IMR-90 (cell line): ENCODE measurements around the gene DNAJC25. TPM values are rescaled to one million over a fixed set of nuclear protein-coding genes. Genes with fewer than 3 reads are reported as not detected.

Source experiments
- ATAC-seq: fragments of 200-7000 bp; cut with Tn5 transposase; 2 replicates; pipeline ENCODE4 v1.9.1; 2020; ENCODE audit warnings: low read depth, mild to moderate bottlenecking, moderate library complexity
- BruUV-seq: library from RNA; stranded (reverse); fragments of 400-500 nt; replicated peaks from 2 replicates; lab custom pipeline; 2021; lab: Mats Ljungman, UMichigan
- CTCF ChIA-PET: fragments of 300-600 bp; formaldehyde crosslinking; extraction: SDS; loops from one replicate; lab custom pipeline; 2021; ENCODE audit warnings: antibody characterized with exemption; lab: Yijun Ruan, JAX
- POLR2A ChIA-PET: fragments of 300-600 bp; sonication (Branson Sonifier 250); formaldehyde crosslinking; loops from one replicate; lab custom pipeline; 2022; ENCODE audit warnings: antibody characterized with exemption; ENCODE audit not compliant: unreplicated experiment; lab: Charles Lee
- DNase-seq: peaks from one replicate; pipeline ENCODE4 v3.0.0; 2013
- H2AFZ ChIP-seq: replicated peaks from 2 replicates; pipeline ENCODE3; 2013; ENCODE audit warnings: low read length, mild to moderate bottlenecking; ENCODE audit not compliant: poor library complexity
- H2AK5ac ChIP-seq: 2 replicates; pipeline ENCODE4 v1.6.1; 2013; ENCODE audit warnings: low read depth, low read length, inconsistent platforms
- H2AK9ac ChIP-seq: replicated peaks from 2 replicates; pipeline ENCODE3; 2013; ENCODE audit warnings: mild to moderate bottlenecking, low read depth, low read length, moderate library complexity; ENCODE audit not compliant: poor library complexity
- H2BK120ac ChIP-seq: 2 replicates; pipeline ENCODE4 v1.6.1; 2013; ENCODE audit warnings: low read depth, low read length, inconsistent platforms
- H2BK15ac ChIP-seq: 3 replicates; pipeline ENCODE4 v1.6.1; 2013; ENCODE audit warnings: low read depth, low read length, inconsistent platforms
- H2BK20ac ChIP-seq: 2 replicates; pipeline ENCODE4 v1.6.1; 2013; ENCODE audit warnings: low read depth, mild to moderate bottlenecking, inconsistent platforms, low read length, moderate library complexity
- H2BK5ac ChIP-seq: 2 replicates; pipeline ENCODE4 v1.6.1; 2013; ENCODE audit warnings: mild to moderate bottlenecking, low read depth, low read length, inconsistent platforms; ENCODE audit not compliant: poor library complexity, severe bottlenecking
- H3K14ac ChIP-seq: replicated peaks from 2 replicates; pipeline ENCODE4 v1.6.1; 2013; ENCODE audit warnings: low read depth, low read length, inconsistent platforms
- H3K18ac ChIP-seq: 2 replicates; pipeline ENCODE4 v1.6.1; 2013; ENCODE audit warnings: low read depth, low read length, control low read depth
- H3K23ac ChIP-seq: 2 replicates; pipeline ENCODE4 v1.6.1; 2013; ENCODE audit warnings: low read depth, low read length, inconsistent platforms
- H3K27ac ChIP-seq: 2 replicates; pipeline ENCODE4 v1.5.1; 2013; ENCODE audit warnings: mild to moderate bottlenecking, control low read depth, low read length; ENCODE audit not compliant: insufficient read depth
- H3K27me3 ChIP-seq: 2 replicates; pipeline ENCODE4 v1.6.1; 2013; ENCODE audit warnings: low read length; ENCODE audit not compliant: control insufficient read depth, insufficient read depth
- H3K36me3 ChIP-seq: 2 replicates; pipeline ENCODE4 v1.6.1; 2013; ENCODE audit warnings: low read length, mixed read lengths; ENCODE audit not compliant: control insufficient read depth, insufficient read depth
- H3K4ac ChIP-seq: 2 replicates; pipeline ENCODE4 v1.6.1; 2013; ENCODE audit warnings: low read depth, low read length, inconsistent platforms
- H3K4me1 ChIP-seq: 2 replicates; pipeline ENCODE4 v1.6.1; 2013; ENCODE audit warnings: low read length, mixed read lengths; ENCODE audit not compliant: control insufficient read depth, insufficient read depth
- H3K4me2 ChIP-seq: 2 replicates; pipeline ENCODE4 v1.6.1; 2013; ENCODE audit warnings: low read depth, mild to moderate bottlenecking, control low read depth, low read length, moderate library complexity
- H3K4me3 ChIP-seq: 2 replicates; pipeline ENCODE4 v1.5.1; 2013; ENCODE audit warnings: low read depth, mild to moderate bottlenecking, control low read depth, low read length, moderate library complexity; ENCODE audit not compliant: insufficient read depth
- H3K56ac ChIP-seq: 2 replicates; pipeline ENCODE4 v1.6.1; 2013; ENCODE audit warnings: low read length, inconsistent platforms; ENCODE audit not compliant: insufficient read depth; ENCODE audit errors: extremely low read depth
- H3K79me1 ChIP-seq, 2 experiments: 2 replicates each; pipeline ENCODE4 v1.6.1; 2013; ENCODE audit warnings: low read length in 2 of 2, inconsistent platforms in 1 of 2, low read depth in 1 of 2
- H3K9ac ChIP-seq: 2 replicates; pipeline ENCODE4 v1.6.1; 2013; ENCODE audit warnings: low read depth, low read length, control low read depth
- H3K9me1 ChIP-seq: 2 replicates; pipeline ENCODE4 v1.6.1; 2013; ENCODE audit warnings: low read length, inconsistent platforms; ENCODE audit not compliant: insufficient read depth
- H3K9me3 ChIP-seq: 2 replicates; pipeline ENCODE4 v1.6.1; 2013; ENCODE audit warnings: low read length; ENCODE audit not compliant: control insufficient read depth, insufficient read depth
- H4K20me1 ChIP-seq: 2 replicates; pipeline ENCODE4 v1.6.1; 2013; ENCODE audit warnings: low read length, inconsistent platforms; ENCODE audit not compliant: insufficient read depth
- H4K5ac ChIP-seq: 2 replicates; pipeline ENCODE4 v1.6.1; 2013; ENCODE audit warnings: mild to moderate bottlenecking, low read depth, low read length, control low read depth
- H4K8ac ChIP-seq, 2 experiments: 2 replicates each; pipeline ENCODE4 v1.6.1; 2013; ENCODE audit warnings: low read depth in 2 of 2, low read length in 2 of 2, control low read depth in 1 of 2, inconsistent platforms in 1 of 2
- H4K91ac ChIP-seq: 2 replicates; pipeline ENCODE4 v1.6.1; 2013; ENCODE audit warnings: low read depth, low read length, inconsistent platforms; ENCODE audit not compliant: insufficient read depth
- BHLHE40 ChIP-seq: fragments of 150-350 bp; IDR thresholded peaks from 2 replicates; pipeline ENCODE4 v1.6.1; 2016; ENCODE audit warnings: mild to moderate bottlenecking, low read depth, low read length
- MAFK ChIP-seq: IDR thresholded peaks from 2 replicates; pipeline ENCODE4 v1.6.1; 2012; ENCODE audit warnings: low read depth, low read length, improper control_type of control experiment
- MAZ ChIP-seq: IDR thresholded peaks from 2 replicates; pipeline ENCODE4 v1.6.1; 2012; ENCODE audit warnings: low read depth, mild to moderate bottlenecking, low read length, improper control_type of control experiment, moderate library complexity, borderline replicate concordance
- NFE2L2 ChIP-seq: fragments of 150-350 bp; IDR thresholded peaks from 2 replicates; pipeline ENCODE4 v1.6.1; 2016; ENCODE audit warnings: low read depth, mild to moderate bottlenecking, low read length
- RAD21 ChIP-seq: IDR thresholded peaks from 2 replicates; pipeline ENCODE4 v1.6.1; 2012; ENCODE audit warnings: low read length, improper control_type of control experiment
- RFX5 ChIP-seq: IDR thresholded peaks from 2 replicates; pipeline ENCODE4 v1.8.0; 2012; ENCODE audit warnings: low read depth, mild to moderate bottlenecking, low read length, moderate library complexity
- WGBS, 2 experiments: methylation state at CpG; one replicate each; pipeline versions ENCODE4 v1.1.5 to v1.1.7; 2013; ENCODE audit warnings: missing lambda C conversion rate in 2 of 2; ENCODE audit not compliant: insufficient read length in 1 of 2; ENCODE audit errors: extremely low coverage in 2 of 2; 5-methylcytosine and 5-hydroxymethylcytosine counted together
- dilution Hi-C: fragments of 300-500 bp; cut with HindIII; formaldehyde crosslinking; loops from one replicate; pipeline ENCODE4 v1.14.3; 2018; ENCODE audit warnings: low sequenced_read_pairs; ENCODE audit not compliant: unreplicated experiment
- in situ Hi-C: fragments of 300-500 bp; cut with MboI; formaldehyde crosslinking; loops from 3 replicates; pipeline ENCODE4 v1.14.3; 2019; ENCODE audit warnings: low sequenced_read_pairs, inconsistent platforms, mixed read lengths
- intact Hi-C: fragments of 100-400 bp; cut with micrococcal nuclease; formaldehyde crosslinking; loops from 2 replicates; pipeline ENCODE4 v1.10.0; 2022
- polyA plus RNA-seq, 3 experiments: library from polyadenylated mRNA; depleted of rRNA; stranded (reverse); fragments of >200 nt; gene quantifications; 2 replicates each; pipeline ENCODE4 v1.2.3, GENCODE V29; 2012; ENCODE audit warnings: low replicate concordance in 1 of 3
- total RNA-seq: library from RNA; depleted of rRNA; stranded (reverse); fragments of >200 nt; gene quantifications from 2 replicates; pipeline ENCODE4 v1.2.3, GENCODE V29; 2012
- TF ChIP-seq, protein P1 (sequence below): fragments of 150-350 bp; IDR thresholded peaks from 2 replicates; pipeline ENCODE4 v1.6.1; 2017; ENCODE audit warnings: mild to moderate bottlenecking, antibody characterized with exemption, low read length, low read depth

DNAJC25 gene
- total and polyA plus RNA-seq, 2 of the 4 experiments (the other 2 are of a cell fraction): 3.2 to 6.6 TPM

DNA sequence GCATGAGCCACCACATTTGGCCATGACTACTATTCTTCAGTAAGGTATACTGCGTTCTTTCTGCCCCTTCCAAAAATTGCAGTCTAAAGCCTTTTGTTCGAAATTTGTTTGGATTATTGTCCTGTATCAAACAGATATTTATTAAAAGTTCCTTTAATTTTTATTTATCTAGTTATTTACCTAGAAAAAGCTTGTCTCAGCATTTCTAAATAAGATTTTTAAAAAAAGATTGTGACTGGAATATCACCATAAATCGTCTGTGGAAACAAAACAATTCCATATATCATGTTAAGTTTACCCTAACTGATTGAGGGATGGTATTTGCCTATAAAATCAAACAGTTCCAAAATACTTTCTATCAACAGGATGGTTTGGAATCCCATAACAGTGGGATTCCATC lies 45.0 kb downstream of the DNAJC25 start:
- no peaks in the 10 kb centered on the region for H3K27me3 ChIP-seq
- H2BK120ac ChIP-seq: no peak overlapping the region
- H2BK20ac ChIP-seq: no peak overlapping the region
- H3K79me1 ChIP-seq: no peaks in the 10 kb centered on the region; a peak in 2 of 4 replicates
- H2AK9ac ChIP-seq: no peak overlapping the region
- DNase-seq (no peak), ATAC-seq (no peak)
- H2AFZ ChIP-seq: no peak overlapping the region
- no peak overlapping the region for H2AK5ac ChIP-seq
- WGBS, 2 experiments: no CpG with 5 or more reads among the region's 3 CpGs
- H3K23ac ChIP-seq: no peak overlapping the region
- H3K4me1 ChIP-seq: no peaks in the 10 kb centered on the region
- H3K9ac ChIP-seq: no peak overlapping the region
- no peaks in the 10 kb centered on the region for H3K9me3 ChIP-seq
- no peak overlapping the region for H4K5ac ChIP-seq
- dilution Hi-C loops: no loop called here
- H2BK5ac ChIP-seq: no peak overlapping the region
- no peak overlapping the region for H3K27ac ChIP-seq
- intact Hi-C loops: no loop called here
- no TSS peak for BruUV-seq
- H3K9me1 ChIP-seq: 0 out of 2 replicates have a peak, but pooled peaks cover 2% of the 10 kb centered on the region
- no peak overlapping the region for H3K4ac ChIP-seq
- H3K4me3 ChIP-seq: no peak overlapping the region
- H4K8ac ChIP-seq: no peak overlapping the region
- no peak overlapping the region for H4K91ac ChIP-seq
- no peak overlapping the region for H3K18ac ChIP-seq
- ChIA-PET CTCF (interaction anchor here (0.5 kb wide), 1 partner anchor 111 kb away, joined by 3 read pairs; no protein-coding TSS in a partner anchor), POLR2A (no interaction called here)
- H4K20me1 ChIP-seq: no peaks in the 10 kb centered on the region
- in situ Hi-C loops: no loop called here
- TF ChIP-seq BHLHE40 (no peak), NFE2L2 (no peak), MAFK (peak; percentile 42), MAZ (no peak), RFX5 (no peak), RAD21 (no peak)
- TF ChIP-seq, protein P1, sequence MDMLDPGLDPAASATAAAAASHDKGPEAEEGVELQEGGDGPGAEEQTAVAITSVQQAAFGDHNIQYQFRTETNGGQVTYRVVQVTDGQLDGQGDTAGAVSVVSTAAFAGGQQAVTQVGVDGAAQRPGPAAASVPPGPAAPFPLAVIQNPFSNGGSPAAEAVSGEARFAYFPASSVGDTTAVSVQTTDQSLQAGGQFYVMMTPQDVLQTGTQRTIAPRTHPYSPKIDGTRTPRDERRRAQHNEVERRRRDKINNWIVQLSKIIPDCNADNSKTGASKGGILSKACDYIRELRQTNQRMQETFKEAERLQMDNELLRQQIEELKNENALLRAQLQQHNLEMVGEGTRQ: no peak
- peaks cover 18% of the 10 kb centered on the region for H3K36me3 ChIP-seq
- no peak overlapping the region for H3K56ac ChIP-seq
- H3K4me2 ChIP-seq: no peak overlapping the region
- no peak overlapping the region for H3K14ac ChIP-seq
- H2BK15ac ChIP-seq: no peak overlapping the region
